GM21515 (cell line): ENCODE results near the gene PDE8B.
"Not testable (repeated sequence)": the region's sequence is repeated elsewhere in the genome, so short reads cannot be mapped to it uniquely, and the experiment has no call there.

Source experiments
- ATAC-seq: cut with Tn5 transposase; IDR thresholded peaks from one replicate; pipeline ENCODE4 v1.9.1; 2021; ENCODE audit not compliant: unreplicated experiment

Gene PDE8B

GRCh38 chr5:77355080-77355479 lies 144.6 kb downstream of the PDE8B start:
- ATAC-seq, result no peak

DNA sequence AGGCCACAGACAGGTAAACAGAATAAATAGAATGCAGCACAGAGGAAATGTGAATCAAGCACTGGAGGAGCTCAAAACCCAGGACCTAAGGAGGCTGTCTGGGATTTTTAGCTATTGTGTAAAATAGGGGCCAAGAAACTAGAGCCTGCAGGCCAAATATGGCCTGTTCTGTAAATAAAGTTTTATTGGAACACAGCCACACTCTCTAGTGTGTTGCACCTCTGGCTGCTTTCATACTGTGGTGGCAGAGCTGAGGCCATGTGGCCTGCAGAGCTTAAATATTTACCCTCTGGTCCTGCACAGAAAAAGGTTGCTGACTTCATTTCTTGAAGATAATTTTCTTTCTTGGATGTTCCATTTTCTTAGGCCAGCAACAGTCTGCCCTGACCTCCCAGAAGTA lies 145.3 kb downstream of the PDE8B start:
- no peak for ATAC-seq

DNA sequence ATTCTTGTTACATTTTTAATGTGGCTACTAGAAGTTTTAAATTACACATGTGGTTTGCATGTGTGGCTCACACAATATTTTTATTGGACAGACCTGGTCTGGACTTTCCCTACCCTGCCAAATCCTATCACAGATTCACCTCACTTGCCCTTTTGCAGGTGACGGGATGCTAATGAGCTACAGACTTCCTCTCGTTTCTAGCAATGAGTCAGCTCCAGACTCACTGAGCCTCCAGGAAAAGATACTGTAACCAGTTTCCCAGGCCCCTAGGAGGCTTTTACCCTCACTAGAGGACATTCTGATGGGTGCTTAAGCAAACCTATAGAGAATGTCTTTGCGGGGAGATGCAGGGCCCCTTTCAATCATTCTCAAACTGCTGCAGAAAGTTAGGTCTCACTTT lies 146.3 kb downstream of the PDE8B start:
- peak; percentile 88 for ATAC-seq

GRCh38 chr5:77358255-77359205 lies 148.1 kb downstream of the PDE8B start:
- ATAC-seq, result no peak

DNA sequence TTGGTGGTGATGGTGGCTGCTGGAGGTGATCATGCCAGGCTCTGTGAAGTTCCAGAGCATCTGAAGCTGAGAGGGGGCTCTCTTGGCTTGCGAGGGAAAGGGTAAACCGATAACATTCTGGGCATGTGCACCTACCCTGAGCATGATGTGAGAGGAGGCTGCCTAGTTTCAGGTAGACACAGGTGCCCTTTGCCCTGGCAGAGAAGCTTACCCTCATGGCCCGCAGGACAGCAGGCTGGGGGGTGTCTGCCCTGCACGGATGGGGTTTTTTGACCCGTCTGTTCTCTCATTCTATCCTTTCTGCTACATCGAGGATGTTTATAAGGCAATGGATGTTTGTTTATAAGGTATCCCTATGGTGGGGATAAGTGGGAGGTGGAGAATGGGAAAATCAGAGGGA lies 148.8 kb downstream of the PDE8B start:
- ATAC-seq, result no peak

GRCh38 chr5:77360381-77360780 lies 149.9 kb downstream of the PDE8B start:
- ATAC-seq, result no peak

- no peak for ATAC-seq
Observed at GRCh38 chr5:77360973-77361372, 150.5 kb downstream of the PDE8B start.

- no peak for ATAC-seq
Observed at GRCh38 chr5:77366717-77367500, 156.4 kb downstream of the PDE8B start.

GRCh38 chr5:77367741-77368140 lies 157.3 kb downstream of the PDE8B start:
- ATAC-seq, result no peak

DNA sequence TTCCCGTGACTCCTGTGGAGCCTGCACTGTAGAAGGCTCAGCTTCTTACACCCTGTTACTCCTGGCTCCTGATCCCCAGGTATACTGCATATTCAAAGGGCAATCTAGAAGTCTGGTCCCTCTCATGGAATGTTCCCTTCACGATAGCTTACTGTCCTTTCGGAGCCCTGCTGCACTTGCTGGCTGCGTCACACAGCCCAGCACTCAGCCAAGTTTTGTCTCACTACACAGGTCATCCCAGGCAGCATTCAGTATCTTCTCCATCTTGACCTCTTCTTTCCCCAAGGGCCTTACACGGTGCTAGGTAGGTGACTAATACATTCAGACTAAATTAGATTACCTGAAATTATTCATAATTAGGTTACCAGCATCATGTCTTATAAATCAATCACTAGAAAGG lies 157.9 kb downstream of the PDE8B start:
- no peak for ATAC-seq

DNA sequence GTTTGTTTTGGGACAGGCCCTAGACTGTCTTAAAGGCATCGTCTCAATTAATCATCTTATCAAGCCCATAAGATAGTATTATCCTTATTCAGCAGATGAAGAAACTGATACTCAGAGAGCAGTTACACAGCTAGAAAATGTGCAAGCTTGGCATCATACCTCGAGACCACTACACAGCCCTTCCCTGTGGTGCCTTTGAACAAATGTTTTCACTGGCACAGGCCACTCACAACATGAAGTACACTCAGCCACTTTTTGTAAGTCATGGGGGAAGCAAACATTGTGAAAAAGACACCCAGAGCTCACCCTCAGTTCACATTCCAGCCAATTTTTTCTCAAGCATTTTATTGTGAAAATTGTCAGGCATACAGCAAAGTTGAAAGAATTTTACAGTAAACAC lies 159.1 kb downstream of the PDE8B start:
- no peak for ATAC-seq

GRCh38 chr5:77374686-77375085 lies 164.2 kb downstream of the PDE8B start:
- ATAC-seq, result no peak

DNA sequence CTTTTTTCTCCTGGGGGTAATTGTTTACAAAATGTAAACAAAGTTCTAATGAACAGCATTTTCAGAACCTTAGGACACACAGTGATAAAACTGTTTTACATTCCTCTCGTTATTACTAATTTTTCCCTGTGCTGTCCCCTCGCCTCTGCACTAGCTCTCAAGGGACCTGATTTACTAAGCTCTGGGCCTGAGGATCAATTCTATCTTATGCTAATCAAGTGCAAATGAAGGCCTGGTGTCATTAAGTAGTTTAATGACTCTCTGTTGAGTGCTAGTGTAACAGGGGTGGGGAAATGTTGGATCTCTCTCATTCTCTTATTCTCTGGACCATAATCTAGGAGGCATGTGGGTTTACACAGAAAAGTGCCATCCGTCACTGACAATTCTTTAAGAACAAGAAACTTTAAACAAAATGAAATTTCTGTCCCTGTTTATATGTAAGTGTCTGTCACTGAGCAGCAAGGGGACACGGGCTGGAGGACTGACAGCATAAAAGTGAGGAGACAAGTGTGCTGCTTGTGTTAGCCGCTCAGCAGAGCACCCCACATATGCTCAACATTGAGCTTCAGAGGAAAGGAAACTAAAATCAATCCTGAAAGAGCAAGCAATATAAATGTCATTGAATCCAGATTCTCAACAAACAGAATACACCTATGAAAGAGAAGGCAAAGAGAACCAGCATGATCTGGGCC lies 166.3 kb downstream of the PDE8B start:
- ATAC-seq, result no peak

DNA sequence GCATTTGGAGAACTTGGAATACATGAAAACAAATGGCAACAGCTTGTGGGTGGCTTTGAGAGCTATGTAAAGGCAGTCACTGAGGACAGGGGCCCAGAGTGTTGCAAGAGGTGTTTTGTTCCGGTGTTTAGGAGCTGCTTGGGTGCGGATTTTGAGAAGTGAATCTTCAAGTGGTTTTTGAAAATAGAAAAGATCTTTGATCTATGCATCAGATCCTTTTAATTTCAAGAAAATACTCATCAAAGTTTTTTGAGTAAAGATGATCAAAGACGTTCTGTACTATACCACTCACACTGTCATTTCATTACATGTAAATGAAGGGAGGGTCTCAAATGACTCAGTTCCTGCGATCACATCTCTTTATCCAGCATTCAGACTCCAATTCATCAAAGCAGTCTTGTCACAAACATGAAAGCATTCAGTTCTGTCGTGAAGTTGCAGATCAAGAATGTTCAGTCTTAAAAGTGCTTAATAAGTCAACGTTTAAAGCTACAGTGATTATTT lies 169.1 kb downstream of the PDE8B start:
- no peak for ATAC-seq

- ATAC-seq, result no peak
Observed at GRCh38 chr5:77380636-77381035, 170.2 kb downstream of the PDE8B start.

GRCh38 chr5:77383336-77383735 lies 172.9 kb downstream of the PDE8B start:
- not testable (repeated sequence) for ATAC-seq

DNA sequence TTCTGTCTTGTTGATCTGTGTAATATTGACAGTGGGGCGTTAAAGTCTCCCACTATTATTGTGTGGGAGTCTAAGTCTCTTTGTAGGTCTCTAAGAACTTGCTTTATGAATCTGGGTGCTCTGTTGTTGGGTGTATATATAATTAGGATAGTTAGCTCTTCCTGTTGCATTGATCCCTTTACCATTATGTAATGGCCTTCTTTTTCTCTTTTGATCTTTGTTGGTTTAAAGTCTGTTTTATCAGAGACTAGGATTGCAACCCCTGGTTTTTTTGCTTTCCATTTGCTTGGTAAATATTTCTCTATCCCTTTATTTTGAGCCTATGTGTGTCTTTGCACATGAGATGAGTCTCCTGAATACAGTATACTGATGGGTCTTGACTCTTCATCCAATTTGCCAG lies 175.9 kb downstream of the PDE8B start:
- ATAC-seq, result not testable (repeated sequence)

- no peak for ATAC-seq
Observed at GRCh38 chr5:77389746-77390145, 179.3 kb downstream of the PDE8B start.

DNA sequence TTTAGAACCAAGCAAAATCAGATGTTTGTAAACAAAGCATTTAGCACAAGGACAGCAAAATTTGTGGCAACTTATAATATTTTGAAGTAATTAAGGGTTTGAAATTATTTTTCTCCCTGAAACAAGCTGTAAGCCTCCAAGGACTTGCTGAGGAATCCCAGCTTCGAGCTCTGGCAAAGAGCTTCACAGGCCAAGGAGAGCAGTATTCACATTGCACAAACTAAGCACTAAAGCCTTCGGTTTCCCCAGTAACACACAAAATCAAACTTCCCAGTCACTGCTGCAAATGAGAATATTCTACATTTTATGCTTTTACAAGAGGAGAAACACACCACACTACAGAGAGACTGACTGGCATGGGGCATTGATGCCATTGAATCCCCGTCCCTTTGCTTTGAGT lies 179.7 kb downstream of the PDE8B start:
- ATAC-seq, result no peak

GRCh38 chr5:77390795-77391194 lies 180.3 kb downstream of the PDE8B start:
- no peak for ATAC-seq

DNA sequence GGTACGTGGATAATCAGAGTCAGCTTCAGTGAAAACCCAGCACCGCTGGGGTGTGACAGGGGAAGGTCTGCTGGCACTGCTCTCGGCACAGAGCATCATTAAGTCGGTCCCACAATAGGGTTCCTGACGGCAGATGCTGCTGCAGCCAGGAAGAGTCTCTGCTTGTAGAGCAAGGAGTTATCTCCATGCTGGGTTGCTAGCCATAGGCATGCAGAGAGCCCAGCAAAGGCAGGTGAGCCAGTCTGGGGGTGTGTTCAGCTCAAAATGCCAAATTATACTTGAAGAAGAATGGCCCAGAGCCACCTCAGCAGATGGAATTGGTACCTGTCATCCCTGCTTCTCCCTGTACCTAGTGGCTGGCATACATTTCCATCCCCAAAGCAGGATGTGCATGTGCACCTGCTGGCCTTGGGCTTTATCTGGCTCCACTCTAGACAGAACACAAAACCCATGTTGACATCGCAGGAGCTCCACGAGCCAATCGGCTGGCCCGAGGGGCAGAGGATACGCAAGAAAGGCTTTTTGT lies 180.8 kb downstream of the PDE8B start:
- no peak for ATAC-seq
